Astrocyte (in vitro differentiated cells and primary cell): ENCODE data around the gene MAGEA2B. TPM values are rescaled to one million over a fixed set of nuclear protein-coding genes. Genes with fewer than 3 reads are reported as not detected.
A peak's percentile ranks its signal among the peaks of the same experiment; 100 is the strongest.
"Not testable (repeated sequence)": the region's sequence is repeated elsewhere in the genome, so short reads cannot be mapped to it uniquely, and the experiment has no call there.

Experiments used
- DNase-seq: peaks from one replicate; pipeline ENCODE4 v3.0.0-alpha.2; 2010; ENCODE audit warnings: low read depth
- FAIRE-seq: peaks from 2 replicates; lab custom pipeline; 2011; peaks lifted over from hg19 to GRCh38; lab: Jason Lieb, UNC
- H2AFZ ChIP-seq: 2 replicates; pipeline ENCODE4 v1.6.0; 2012; ENCODE audit warnings: low read depth, low read length, inconsistent platforms
- H3K27ac ChIP-seq: 2 replicates; pipeline ENCODE4 v1.5.1; 2011; ENCODE audit warnings: low read depth, low read length, inconsistent platforms
- H3K27me3 ChIP-seq: 2 replicates; pipeline ENCODE4 v1.6.0; 2011; ENCODE audit warnings: low read length, inconsistent platforms; ENCODE audit not compliant: insufficient read depth
- H3K36me3 ChIP-seq: 2 replicates; pipeline ENCODE4 v1.5.1; 2011; ENCODE audit warnings: low read length, inconsistent platforms; ENCODE audit not compliant: insufficient read depth
- H3K4me1 ChIP-seq: 2 replicates; pipeline ENCODE4 v1.5.1; 2011; ENCODE audit warnings: low read length, inconsistent platforms; ENCODE audit not compliant: insufficient read depth
- H3K4me2 ChIP-seq: 2 replicates; pipeline ENCODE4 v1.6.0; 2012; ENCODE audit warnings: low read length, inconsistent platforms
- H3K4me3 ChIP-seq: 2 replicates; pipeline ENCODE4 v1.5.1; 2011; ENCODE audit warnings: low read depth, mild to moderate bottlenecking, low read length, inconsistent platforms; ENCODE audit not compliant: insufficient read depth
- H3K79me2 ChIP-seq: 2 replicates; pipeline ENCODE4 v1.6.0; 2012; ENCODE audit warnings: mild to moderate bottlenecking, low read length, inconsistent platforms; ENCODE audit not compliant: insufficient read depth
- H3K9ac ChIP-seq: 2 replicates; pipeline ENCODE4 v1.6.0; 2012; ENCODE audit warnings: mild to moderate bottlenecking, low read length, inconsistent platforms
- H3K9me3 ChIP-seq: 2 replicates; pipeline ENCODE4 v1.5.1; 2012; ENCODE audit warnings: low read depth, mild to moderate bottlenecking, low read length, inconsistent platforms; ENCODE audit not compliant: insufficient read depth
- H4K20me1 ChIP-seq: 2 replicates; pipeline ENCODE4 v1.6.0; 2012; ENCODE audit warnings: low read length, inconsistent platforms; ENCODE audit not compliant: insufficient read depth
- H3K27ac Mint-ChIP-seq: one replicate; pipeline ENCODE4 v1.8.0; 2021; ENCODE audit warnings: mild to moderate bottlenecking, mixed read lengths; ENCODE audit not compliant: unreplicated experiment
- H3K27me3 Mint-ChIP-seq: one replicate; pipeline ENCODE4 v1.8.0; 2021; ENCODE audit warnings: low read depth, mixed read lengths; ENCODE audit not compliant: unreplicated experiment
- H3K36me3 Mint-ChIP-seq: one replicate; pipeline ENCODE4 v1.8.0; 2021; ENCODE audit warnings: low read depth, mixed read lengths; ENCODE audit not compliant: unreplicated experiment
- H3K4me1 Mint-ChIP-seq: one replicate; pipeline ENCODE4 v1.8.0; 2021; ENCODE audit warnings: low read depth, mixed read lengths; ENCODE audit not compliant: unreplicated experiment
- H3K4me3 Mint-ChIP-seq: one replicate; pipeline ENCODE4 v1.8.0; 2021; ENCODE audit warnings: mild to moderate bottlenecking, moderate library complexity, mixed read lengths; ENCODE audit not compliant: unreplicated experiment
- H3K9me3 Mint-ChIP-seq: one replicate; pipeline ENCODE4 v1.8.0; 2021; ENCODE audit warnings: mild to moderate bottlenecking, mixed read lengths; ENCODE audit not compliant: unreplicated experiment
- CTCF ChIP-seq: IDR thresholded peaks from 2 replicates; pipeline ENCODE4 v1.5.1; 2011; ENCODE audit warnings: low read depth, mild to moderate bottlenecking, inconsistent platforms, low read length, moderate library complexity; ENCODE audit not compliant: insufficient read depth
- EZH2 ChIP-seq: IDR thresholded peaks from 2 replicates; pipeline ENCODE4 v1.6.1; 2012; ENCODE audit warnings: mild to moderate bottlenecking, low read length, inconsistent platforms; ENCODE audit not compliant: insufficient read depth
- total RNA-seq: library from RNA; stranded (reverse); gene quantifications from 2 replicates; pipeline ENCODE4 v1.2.1, GENCODE V29; 2021

The MAGEA2B gene
- total RNA-seq, 1 donor from 2014 or later, result 1.2 TPM

GRCh38 chrX:152738560-152738959, 24.1 kb downstream of the MAGEA2B start:
- Histone ChIP-seq H4K20me1 (no peaks in the 10 kb centered on the region), H3K4me3 (no peak overlapping the region), H3K27me3 (no peaks in the 10 kb centered on the region), H3K4me1 (no peaks in the 10 kb centered on the region), H3K36me3 (no peaks in the 10 kb centered on the region), H3K4me2 (no peak overlapping the region), H3K9me3 (no peaks in the 10 kb centered on the region), H3K79me2 (no peaks in the 10 kb centered on the region), H3K9ac (no peak overlapping the region), H3K27ac (no peak overlapping the region), H2AFZ (no peak overlapping the region)
- Mint-ChIP-seq H3K4me3 (no peak overlapping the region), H3K36me3 (no peaks in the 10 kb centered on the region), H3K9me3 (no peaks in the 10 kb centered on the region), H3K4me1 (no peaks in the 10 kb centered on the region), H3K27ac (no peak overlapping the region), H3K27me3 (no peaks in the 10 kb centered on the region)
- peak; percentile 52 for FAIRE-seq
- TF ChIP-seq EZH2 (no peak), CTCF (no peak)
- DNase-seq, result no peak

GRCh38 chrX:152753686-152754650, 39.5 kb downstream of the MAGEA2B start, which contains the start of gene MAGEA2:
Gene MAGEA2 (minus strand): TSS chrX:152753842. CDS start chrX:152751363, 2,479 bp downstream.
- not testable (repeated sequence) for DNase-seq, H3K27me3 Mint-ChIP-seq, H3K27me3 ChIP-seq, H3K4me3 Mint-ChIP-seq, H3K27ac ChIP-seq, H3K79me2 ChIP-seq, H3K27ac Mint-ChIP-seq, H3K4me1 Mint-ChIP-seq, H3K4me1 ChIP-seq, H3K9me3 ChIP-seq, H3K4me3 ChIP-seq, H3K9ac ChIP-seq, H4K20me1 ChIP-seq, H3K36me3 ChIP-seq, H3K4me2 ChIP-seq, H3K36me3 Mint-ChIP-seq, FAIRE-seq, H2AFZ ChIP-seq, H3K9me3 Mint-ChIP-seq

GRCh38 chrX:152754871-152755270, 40.4 kb downstream of the MAGEA2B start:
- H3K4me3 ChIP-seq, H3K27me3 Mint-ChIP-seq, H3K9me3 Mint-ChIP-seq, H3K36me3 Mint-ChIP-seq, H3K4me3 Mint-ChIP-seq, H3K4me2 ChIP-seq, FAIRE-seq, H3K27me3 ChIP-seq, H3K27ac Mint-ChIP-seq, H3K4me1 Mint-ChIP-seq, H2AFZ ChIP-seq, H3K79me2 ChIP-seq, H4K20me1 ChIP-seq, H3K9me3 ChIP-seq, H3K4me1 ChIP-seq, H3K9ac ChIP-seq, H3K36me3 ChIP-seq, H3K27ac ChIP-seq, DNase-seq: not testable (repeated sequence)

DNA sequence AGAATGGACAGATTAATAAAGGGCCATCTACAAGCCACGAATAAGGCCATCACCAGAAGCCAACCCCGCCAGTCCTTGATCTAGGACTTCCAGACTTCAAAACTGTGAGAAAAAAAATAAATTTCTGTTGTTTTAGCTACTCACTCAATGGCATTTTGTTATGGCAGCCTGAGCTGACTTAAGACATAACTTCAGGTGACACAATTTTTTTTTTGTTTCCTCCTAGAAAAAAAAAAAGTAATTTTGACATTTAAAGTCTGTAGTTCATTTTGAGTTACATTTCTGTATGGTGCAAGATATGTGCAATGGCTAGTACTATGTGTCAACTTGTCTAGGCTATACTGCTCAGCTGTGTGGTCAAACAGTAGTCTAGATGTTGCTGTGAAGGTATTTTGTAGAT, 44.5 kb downstream of the MAGEA2B start, which contains the start of gene CSAG3:
CSAG3 (plus strand) TSS at position 301 of the 400 bp plus-strand sequence.
- not testable (repeated sequence) for H3K4me1 Mint-ChIP-seq, H4K20me1 ChIP-seq, DNase-seq, H3K27me3 ChIP-seq, H3K4me1 ChIP-seq, H3K27ac ChIP-seq, H3K4me2 ChIP-seq, H3K27me3 Mint-ChIP-seq, H3K4me3 ChIP-seq, H3K79me2 ChIP-seq, H3K27ac Mint-ChIP-seq, FAIRE-seq, H3K9me3 Mint-ChIP-seq, H3K36me3 ChIP-seq, H3K4me3 Mint-ChIP-seq, H2AFZ ChIP-seq, H3K9ac ChIP-seq, H3K9me3 ChIP-seq, H3K36me3 Mint-ChIP-seq

GRCh38 chrX:152759544-152759943, 45.1 kb downstream of the MAGEA2B start:
- H2AFZ ChIP-seq, H3K27me3 Mint-ChIP-seq, H3K4me2 ChIP-seq, FAIRE-seq, H3K27me3 ChIP-seq, H3K4me1 Mint-ChIP-seq, H4K20me1 ChIP-seq, H3K4me1 ChIP-seq, H3K27ac ChIP-seq, H3K36me3 ChIP-seq, H3K27ac Mint-ChIP-seq, DNase-seq, H3K9ac ChIP-seq, H3K36me3 Mint-ChIP-seq, H3K4me3 ChIP-seq, H3K79me2 ChIP-seq, H3K4me3 Mint-ChIP-seq, H3K9me3 Mint-ChIP-seq, H3K9me3 ChIP-seq: not testable (repeated sequence)
